Measurements from ENCODE around the gene CYP19A1. TPM values are rescaled to one million over a fixed set of nuclear protein-coding genes. Genes with fewer than 3 reads are reported as not detected.

CYP19A1 gene
- total and polyA plus RNA-seq, 5 donors from 2014 or later: 0.52 TPM; not detected in 4

GRCh38 chr15:51251556-51251955 is 86.8 kb downstream of the CYP19A1 start:
- no peaks in the 10 kb centered on the region for H3K27me3 ChIP-seq (ENCODE audit: control insufficient read depth, insufficient read depth, low read length)
- H3K27ac Mint-ChIP-seq: no peak overlapping the region
- no peaks in the 10 kb centered on the region for H3K36me3 ChIP-seq (ENCODE audit: control insufficient read depth, insufficient read depth, low read length)
- ATAC-seq (ENCODE audit: low read depth in 2 of 2): no peak
- H3K9me3 ChIP-seq (ENCODE audit: control insufficient read depth in 2 of 2, low read length in 2 of 2): no peaks in the 10 kb centered on the region
- H3K36me3 Mint-ChIP-seq: no peaks in the 10 kb centered on the region
- no peak for DNase-seq
- no peak overlapping the region for H3K27ac ChIP-seq (ENCODE audit: insufficient read depth, low read length, poor library complexity, severe bottlenecking)
- H3K4me3 ChIP-seq (ENCODE audit: low read depth, low read length): no peak overlapping the region
- H3K9me3 Mint-ChIP-seq: peaks cover 0 to 6% (median 0%) of the 10 kb centered on the region in 7 donors
- H3K4me3 Mint-ChIP-seq: no peak overlapping the region
- no peaks in the 10 kb centered on the region for H3K4me1 ChIP-seq (ENCODE audit: control insufficient read depth, insufficient read depth, low read length, poor library complexity, severe bottlenecking)
- H3K27me3 Mint-ChIP-seq: peaks cover 4% of the 10 kb centered on the region
- H3K4me1 Mint-ChIP-seq: no peaks in the 10 kb centered on the region

DNA sequence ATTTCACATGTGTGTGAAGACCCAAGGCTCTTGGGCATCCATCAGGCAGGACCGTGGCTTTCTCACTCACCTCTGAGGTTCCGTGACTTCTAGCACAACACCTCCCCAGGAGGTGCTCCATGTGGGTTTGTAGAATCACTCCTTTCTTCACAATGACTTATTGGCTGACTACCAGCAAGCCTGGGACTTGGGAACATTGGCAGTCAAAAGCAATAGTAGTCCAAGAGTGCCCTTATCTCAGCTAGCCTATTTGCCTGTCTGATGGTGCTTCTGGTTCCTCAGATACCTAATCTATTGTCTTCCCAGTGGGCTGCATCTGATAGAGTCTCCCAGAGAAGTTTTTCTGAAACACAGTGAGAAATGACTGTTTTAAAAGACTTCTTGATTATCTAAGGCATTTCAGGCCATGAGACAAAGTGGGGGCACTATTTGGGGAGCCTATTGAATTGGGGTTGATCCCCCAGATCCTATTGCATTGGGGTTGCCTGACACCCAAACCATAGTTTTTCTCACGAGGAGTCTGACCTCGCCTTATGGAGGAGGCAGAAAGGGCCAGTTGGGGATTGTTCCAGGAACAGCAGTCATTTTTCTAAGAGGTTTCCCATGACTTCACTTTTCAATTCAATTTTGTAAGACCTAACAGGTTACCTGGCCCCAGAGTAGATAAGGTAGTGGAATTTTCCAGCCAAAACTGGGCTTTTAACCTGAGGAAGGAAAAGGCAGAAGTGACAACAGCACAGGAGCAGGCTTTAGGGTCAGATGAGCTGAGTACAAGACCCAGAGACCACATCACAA is 88.0 kb downstream of the CYP19A1 start:
- no peaks in the 10 kb centered on the region for H3K4me1 ChIP-seq (ENCODE audit: control insufficient read depth, insufficient read depth, low read length, poor library complexity, severe bottlenecking)
- no peaks in the 10 kb centered on the region for H3K9me3 ChIP-seq (ENCODE audit: control insufficient read depth in 2 of 2, low read length in 2 of 2)
- no peak for ATAC-seq (ENCODE audit: low read depth in 2 of 2)
- H3K27me3 Mint-ChIP-seq: peaks cover 4% of the 10 kb centered on the region
- H3K36me3 Mint-ChIP-seq: no peaks in the 10 kb centered on the region
- no peaks in the 10 kb centered on the region for H3K36me3 ChIP-seq (ENCODE audit: control insufficient read depth, insufficient read depth, low read length)
- no peak for DNase-seq
- H3K27ac Mint-ChIP-seq: no peak overlapping the region
- H3K9me3 Mint-ChIP-seq: peaks cover 0 to 6% (median 0%) of the 10 kb centered on the region in 7 donors
- no peak overlapping the region for H3K4me3 Mint-ChIP-seq
- no peaks in the 10 kb centered on the region for H3K4me1 Mint-ChIP-seq
- H3K4me3 ChIP-seq (ENCODE audit: low read depth, low read length): no peak overlapping the region
- no peaks in the 10 kb centered on the region for H3K27me3 ChIP-seq (ENCODE audit: control insufficient read depth, insufficient read depth, low read length)
- H3K27ac ChIP-seq (ENCODE audit: insufficient read depth, low read length, poor library complexity, severe bottlenecking): no peak overlapping the region

DNA sequence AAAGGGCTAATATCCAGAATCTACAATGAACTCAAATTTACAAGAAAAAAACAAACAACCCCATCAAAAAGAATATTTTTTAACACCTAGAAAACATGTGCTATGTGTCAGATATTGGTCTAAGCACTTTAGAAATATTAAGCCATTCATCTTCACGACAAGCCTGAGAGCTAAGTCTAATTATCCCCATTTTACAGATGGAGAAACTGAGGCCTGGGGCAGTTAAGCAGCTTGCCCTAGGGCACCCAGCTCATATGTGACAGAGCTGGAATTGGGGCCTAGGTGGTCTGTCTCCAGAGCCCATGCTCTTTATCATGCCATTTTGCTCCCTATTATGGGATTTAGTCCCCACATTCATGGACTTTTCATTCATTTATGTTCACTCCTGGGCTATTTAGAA is 92.8 kb downstream of the CYP19A1 start:
- Histone ChIP-seq H3K4me3 (ENCODE audit: low read depth, low read length) (no peak overlapping the region), H3K36me3 (ENCODE audit: control insufficient read depth, insufficient read depth, low read length) (no peaks in the 10 kb centered on the region), H3K9me3 (ENCODE audit: control insufficient read depth in 2 of 2, low read length in 2 of 2) (no peaks in the 10 kb centered on the region), H3K4me1 (ENCODE audit: control insufficient read depth, insufficient read depth, low read length, poor library complexity, severe bottlenecking) (no peaks in the 10 kb centered on the region), H3K27me3 (ENCODE audit: control insufficient read depth, insufficient read depth, low read length) (no peaks in the 10 kb centered on the region), H3K27ac (ENCODE audit: insufficient read depth, low read length, poor library complexity, severe bottlenecking) (no peak overlapping the region)
- no peak overlapping the region for H3K4me3 Mint-ChIP-seq
- H3K4me1 Mint-ChIP-seq: no peaks in the 10 kb centered on the region
- no peaks in the 10 kb centered on the region for H3K36me3 Mint-ChIP-seq
- H3K27me3 Mint-ChIP-seq: peaks cover 2% of the 10 kb centered on the region
- no peak overlapping the region for H3K27ac Mint-ChIP-seq
- H3K9me3 Mint-ChIP-seq: peaks cover 0 to 5% (median 0%) of the 10 kb centered on the region in 7 donors
- ATAC-seq (ENCODE audit: low read depth in 2 of 2) (no peak), DNase-seq (no peak)

GRCh38 chr15:51244423-51244869 is 94.0 kb downstream of the CYP19A1 start:
- Mint-ChIP-seq H3K9me3 (peaks cover 0 to 5% (median 0%) of the 10 kb centered on the region in 7 donors), H3K4me3 (no peak overlapping the region), H3K36me3 (no peaks in the 10 kb centered on the region), H3K27ac (no peak overlapping the region), H3K27me3 (peaks cover 4% of the 10 kb centered on the region), H3K4me1 (no peaks in the 10 kb centered on the region)
- no peaks in the 10 kb centered on the region for H3K4me1 ChIP-seq (ENCODE audit: control insufficient read depth, insufficient read depth, low read length, poor library complexity, severe bottlenecking)
- DNase-seq (no peak), ATAC-seq (ENCODE audit: low read depth in 2 of 2) (no peak)
- no peaks in the 10 kb centered on the region for H3K9me3 ChIP-seq (ENCODE audit: control insufficient read depth in 2 of 2, low read length in 2 of 2)
- no peak overlapping the region for H3K4me3 ChIP-seq (ENCODE audit: low read depth, low read length)
- H3K27me3 ChIP-seq (ENCODE audit: control insufficient read depth, insufficient read depth, low read length): peaks cover 3% of the 10 kb centered on the region
- no peaks in the 10 kb centered on the region for H3K36me3 ChIP-seq (ENCODE audit: control insufficient read depth, insufficient read depth, low read length)
- H3K27ac ChIP-seq (ENCODE audit: insufficient read depth, low read length, poor library complexity, severe bottlenecking): no peak overlapping the region

- peaks cover 4% of the 10 kb centered on the region for H3K27me3 Mint-ChIP-seq
- Histone ChIP-seq H3K36me3 (ENCODE audit: control insufficient read depth, insufficient read depth, low read length) (no peaks in the 10 kb centered on the region), H3K27me3 (ENCODE audit: control insufficient read depth, insufficient read depth, low read length) (peaks cover 3% of the 10 kb centered on the region), H3K4me3 (ENCODE audit: low read depth, low read length) (no peak overlapping the region), H3K4me1 (ENCODE audit: control insufficient read depth, insufficient read depth, low read length, poor library complexity, severe bottlenecking) (no peaks in the 10 kb centered on the region), H3K9me3 (ENCODE audit: control insufficient read depth in 2 of 2, low read length in 2 of 2) (no peaks in the 10 kb centered on the region), H3K27ac (ENCODE audit: insufficient read depth, low read length, poor library complexity, severe bottlenecking) (no peak overlapping the region)
- H3K4me3 Mint-ChIP-seq: no peak overlapping the region
- no peaks in the 10 kb centered on the region for H3K36me3 Mint-ChIP-seq
- DNase-seq (no peak), ATAC-seq (ENCODE audit: low read depth in 2 of 2) (no peak)
- H3K4me1 Mint-ChIP-seq: no peaks in the 10 kb centered on the region
- no peak overlapping the region for H3K27ac Mint-ChIP-seq
- peaks cover 0 to 2% (median 0%) of the 10 kb centered on the region in 7 donors for H3K9me3 Mint-ChIP-seq
Observed at GRCh38 chr15:51243774-51244173, 94.6 kb downstream of the CYP19A1 start.

GRCh38 chr15:51240066-51240465 is 98.3 kb downstream of the CYP19A1 start:
- no peaks in the 10 kb centered on the region for H3K36me3 ChIP-seq (ENCODE audit: control insufficient read depth, insufficient read depth, low read length)
- H3K4me1 ChIP-seq (ENCODE audit: control insufficient read depth, insufficient read depth, low read length, poor library complexity, severe bottlenecking): no peaks in the 10 kb centered on the region
- H3K9me3 ChIP-seq (ENCODE audit: control insufficient read depth in 2 of 2, low read length in 2 of 2): no peaks in the 10 kb centered on the region
- Mint-ChIP-seq H3K27ac (no peak overlapping the region), H3K36me3 (no peaks in the 10 kb centered on the region), H3K4me3 (no peak overlapping the region), H3K9me3 (peaks cover 0 to 2% (median 0%) of the 10 kb centered on the region in 7 donors), H3K4me1 (no peaks in the 10 kb centered on the region), H3K27me3 (peaks cover 4% of the 10 kb centered on the region)
- DNase-seq (peak in 1 of 3 donors; percentile 13), ATAC-seq (ENCODE audit: low read depth in 2 of 2) (no peak)
- H3K4me3 ChIP-seq (ENCODE audit: low read depth, low read length): no peak overlapping the region
- H3K27me3 ChIP-seq (ENCODE audit: control insufficient read depth, insufficient read depth, low read length): peaks cover 3% of the 10 kb centered on the region
- H3K27ac ChIP-seq (ENCODE audit: insufficient read depth, low read length, poor library complexity, severe bottlenecking): no peak overlapping the region

- no peak overlapping the region for H3K27ac Mint-ChIP-seq
- H3K36me3 ChIP-seq (ENCODE audit: control insufficient read depth, insufficient read depth, low read length): no peaks in the 10 kb centered on the region
- H3K36me3 Mint-ChIP-seq: no peaks in the 10 kb centered on the region
- no peak overlapping the region for H3K4me3 ChIP-seq (ENCODE audit: low read depth, low read length)
- H3K9me3 ChIP-seq (ENCODE audit: control insufficient read depth in 2 of 2, low read length in 2 of 2): no peaks in the 10 kb centered on the region
- H3K4me1 Mint-ChIP-seq: no peaks in the 10 kb centered on the region
- no peak overlapping the region for H3K27ac ChIP-seq (ENCODE audit: insufficient read depth, low read length, poor library complexity, severe bottlenecking)
- DNase-seq: no peak
- H3K27me3 ChIP-seq (ENCODE audit: control insufficient read depth, insufficient read depth, low read length): peaks cover 6% of the 10 kb centered on the region
- ATAC-seq (ENCODE audit: low read depth in 2 of 2): no peak
- H3K9me3 Mint-ChIP-seq: peaks cover 0 to 2% (median 0%) of the 10 kb centered on the region in 7 donors
- peaks cover 4% of the 10 kb centered on the region for H3K27me3 Mint-ChIP-seq
- no peaks in the 10 kb centered on the region for H3K4me1 ChIP-seq (ENCODE audit: control insufficient read depth, insufficient read depth, low read length, poor library complexity, severe bottlenecking)
- H3K4me3 Mint-ChIP-seq: no peak overlapping the region
Observed at GRCh38 chr15:51237816-51238215, 100.6 kb downstream of the CYP19A1 start.

All from CD4-positive, CD25-positive, alpha-beta regulatory T cell (primary cell).